CD14-positive monocyte (primary cell): Measurements from ENCODE around the gene SLC12A2. TPM values are rescaled to one million over a fixed set of nuclear protein-coding genes. Genes with fewer than 3 reads are reported as not detected.

Source experiments
- DNase-seq, 3 donors: peaks; one replicate each; pipeline ENCODE4 v3.0.0-alpha.2; 2011 to 2022
- H2AFZ ChIP-seq: 2 replicates; pipeline ENCODE4 v1.6.0; 2012; ENCODE audit warnings: mild to moderate bottlenecking, low read depth, low read length, inconsistent platforms; ENCODE audit not compliant: insufficient read depth, poor library complexity, severe bottlenecking
- H3K27ac ChIP-seq, 2 donors: 1 replicate in 1 of 2; 2 replicates in 1 of 2; pipeline ENCODE4 v1.5.1; 2012 to 2013; ENCODE audit warnings: low read length in 2 of 2, control low read depth in 1 of 2, inconsistent platforms in 1 of 2, low read depth in 1 of 2, mild to moderate bottlenecking in 1 of 2
- H3K27me3 ChIP-seq, 2 donors: one replicate each; pipeline versions ENCODE4 v1.6.0 to v1.6.1; 2011 to 2013; ENCODE audit warnings: low read length in 2 of 2; ENCODE audit not compliant: control insufficient read depth in 2 of 2, insufficient read depth in 2 of 2
- H3K36me3 ChIP-seq, 2 donors: replicated peaks in 1 of 2; 1 replicate in 1 of 2; 2 replicates in 1 of 2; pipeline versions ENCODE4 v1.5.1 to v1.6.1; 2012 to 2013; ENCODE audit warnings: low read length in 2 of 2, control low read depth in 1 of 2, inconsistent platforms in 1 of 2, mild to moderate bottlenecking in 1 of 2; ENCODE audit not compliant: insufficient read depth in 2 of 2, control insufficient read depth in 1 of 2
- H3K4me1 ChIP-seq, 2 donors: 1 replicate in 1 of 2; 2 replicates in 1 of 2; pipeline versions ENCODE4 v1.5.1 to v1.6.1; 2012 to 2013; ENCODE audit warnings: low read length in 2 of 2, control low read depth in 1 of 2, inconsistent platforms in 1 of 2, mild to moderate bottlenecking in 1 of 2, moderate library complexity in 1 of 2; ENCODE audit not compliant: insufficient read depth in 2 of 2, control insufficient read depth in 1 of 2
- H3K4me2 ChIP-seq: replicated peaks from 2 replicates; pipeline ENCODE3; 2012; ENCODE audit warnings: low read length, moderate library complexity, mild to moderate bottlenecking; ENCODE audit not compliant: poor library complexity, severe bottlenecking; ENCODE audit errors: extremely low read depth
- H3K4me3 ChIP-seq, 3 experiments: fragments of 200-600 bp in 1 of 3; sonication (generic) in 1 of 3; replicated peaks in 1 of 3; 1 replicate in 2 of 3; 2 replicates in 1 of 3; pipeline ENCODE4 v1.5.1; 2011 to 2013; ENCODE audit warnings: low read length in 3 of 3, mild to moderate bottlenecking in 3 of 3, control low read depth in 2 of 3, low read depth in 2 of 3, inconsistent platforms in 1 of 3, moderate library complexity in 1 of 3
- H3K79me2 ChIP-seq: 2 replicates; pipeline ENCODE4 v1.6.0; 2012; ENCODE audit warnings: mild to moderate bottlenecking, control low read depth, inconsistent platforms, low read length, moderate library complexity; ENCODE audit not compliant: insufficient read depth
- H3K9ac ChIP-seq: 2 replicates; pipeline ENCODE4 v1.6.0; 2017; ENCODE audit warnings: low read length, mild to moderate bottlenecking; ENCODE audit not compliant: insufficient read depth, poor library complexity, severe bottlenecking
- H3K9me3 ChIP-seq, 2 donors: replicated peaks in 1 of 2; 1 replicate in 1 of 2; 2 replicates in 1 of 2; pipeline versions ENCODE4 v1.5.1 to v1.6.1; 2012 to 2013; ENCODE audit warnings: low read length in 2 of 2, control low read depth in 1 of 2; ENCODE audit not compliant: control insufficient read depth in 1 of 2, insufficient read depth in 1 of 2
- H4K20me1 ChIP-seq: 2 replicates; pipeline ENCODE4 v1.6.0; 2012; ENCODE audit warnings: mild to moderate bottlenecking, low read length, control low read depth, moderate library complexity; ENCODE audit not compliant: insufficient read depth
- H3K27ac Mint-ChIP-seq, 7 donors: one replicate each; pipeline ENCODE4 v1.8.0; 2020; ENCODE audit warnings: mild to moderate bottlenecking in 7 of 7, mixed read lengths in 7 of 7, moderate library complexity in 6 of 7, inconsistent platforms in 2 of 7
- H3K27me3 Mint-ChIP-seq, 3 donors: one replicate each; pipeline ENCODE4 v1.8.0; 2021 to 2022; ENCODE audit warnings: low read depth in 3 of 3, mild to moderate bottlenecking in 3 of 3, mixed read lengths in 3 of 3, moderate library complexity in 3 of 3, inconsistent platforms in 1 of 3
- H3K36me3 Mint-ChIP-seq, 2 donors: one replicate each; pipeline ENCODE4 v1.8.0; 2020; ENCODE audit warnings: mixed read lengths in 2 of 2, inconsistent platforms in 1 of 2, mild to moderate bottlenecking in 1 of 2
- H3K4me1 Mint-ChIP-seq: one replicate; pipeline ENCODE4 v1.8.0; 2020; ENCODE audit warnings: mild to moderate bottlenecking, mixed read lengths
- H3K4me3 Mint-ChIP-seq, 2 donors: one replicate each; pipeline ENCODE4 v1.8.0; 2020; ENCODE audit warnings: mild to moderate bottlenecking in 2 of 2, mixed read lengths in 2 of 2, moderate library complexity in 1 of 2
- H3K9me3 Mint-ChIP-seq, 7 donors: one replicate each; pipeline ENCODE4 v1.8.0; 2020 to 2022; ENCODE audit warnings: mixed read lengths in 7 of 7, mild to moderate bottlenecking in 6 of 7, moderate library complexity in 6 of 7, inconsistent platforms in 2 of 7
- CTCF ChIP-seq: fragments of 200-600 bp; IDR thresholded peaks from one replicate; pipeline ENCODE4 v1.8.0; 2022; ENCODE audit warnings: antibody characterized with exemption, mild to moderate bottlenecking
- WGBS: methylation state at CpG from one replicate; pipeline ENCODE4 v1.1.5; 2013; ENCODE audit warnings: missing lambda C conversion rate; ENCODE audit not compliant: insufficient coverage; 5-methylcytosine and 5-hydroxymethylcytosine counted together
- intact Hi-C, 2 donors: fragments of 100-400 bp; cut with micrococcal nuclease; formaldehyde crosslinking; loops; one replicate each; pipeline versions ENCODE4 v1.15.0 to v1.15.1; 2023
- polyA plus RNA-seq, 3 donors: library from polyadenylated mRNA; depleted of rRNA in 1 of 3; unstranded in 2 of 3; stranded (reverse) in 1 of 3; fragments of 300-500 nt in 2 of 3; fragments of >200 nt in 1 of 3; fragmentation: Illumina TruSeq in 2 of 3; gene quantifications; 1 replicate in 2 of 3; 2 replicates in 1 of 3; pipeline ENCODE4 v1.2.3, GENCODE V29; 2012 to 2021

Gene SLC12A2
- polyA plus RNA-seq, 3 donors, result 1.0 to 1.2 (median 1.0) TPM

DNA sequence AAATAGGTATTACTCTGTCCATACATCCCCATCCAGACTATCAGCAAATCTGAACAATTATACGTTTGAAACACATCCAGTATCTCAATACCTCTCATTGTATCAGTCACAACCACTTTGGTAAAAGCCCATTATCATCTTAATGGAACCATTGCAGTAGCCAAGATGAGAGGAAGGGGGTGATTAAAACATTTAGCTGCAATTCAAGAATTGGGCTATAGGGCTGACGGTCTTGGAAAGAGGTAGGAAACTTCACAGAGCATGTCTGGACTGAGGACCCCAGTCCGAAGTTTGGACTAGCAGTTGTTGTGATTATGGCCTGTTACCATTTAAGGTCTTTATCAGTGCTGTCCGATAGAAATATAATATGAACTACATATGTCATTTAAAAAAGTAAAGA is 8.6 kb downstream of the SLC12A2 start:
- H3K27ac ChIP-seq, result no peak overlapping the region
- H3K36me3 ChIP-seq, result no peaks in the 10 kb centered on the region
- no peak overlapping the region for H2AFZ ChIP-seq
- no CpG with 5 or more reads among the region's 4 CpGs for WGBS
- H3K79me2 ChIP-seq, result no peaks in the 10 kb centered on the region
- H3K27me3 ChIP-seq, result no peaks in the 10 kb centered on the region
- no peak overlapping the region for H3K4me3 Mint-ChIP-seq
- H3K27me3 Mint-ChIP-seq, result peaks cover 0 to 6% (median 3%) of the 10 kb centered on the region in 3 donors
- DNase-seq, result no peak
- no peaks in the 10 kb centered on the region for H3K9me3 ChIP-seq
- H4K20me1 ChIP-seq, result no peaks in the 10 kb centered on the region
- intact Hi-C loops, result no loop called here
- H3K4me3 ChIP-seq, result no peak overlapping the region
- no peaks in the 10 kb centered on the region for H3K4me1 Mint-ChIP-seq
- peaks cover 2 to 3% of the 10 kb centered on the region in 2 donors for H3K36me3 Mint-ChIP-seq
- H3K9me3 Mint-ChIP-seq, result peaks cover 3 to 9% (median 4%) of the 10 kb centered on the region in 7 donors
- no peak for TF ChIP-seq CTCF
- H3K27ac Mint-ChIP-seq, result no peak overlapping the region
- H3K4me2 ChIP-seq, result no peak overlapping the region
- H3K4me1 ChIP-seq, result no peaks in the 10 kb centered on the region
- H3K9ac ChIP-seq, result no peak overlapping the region

DNA sequence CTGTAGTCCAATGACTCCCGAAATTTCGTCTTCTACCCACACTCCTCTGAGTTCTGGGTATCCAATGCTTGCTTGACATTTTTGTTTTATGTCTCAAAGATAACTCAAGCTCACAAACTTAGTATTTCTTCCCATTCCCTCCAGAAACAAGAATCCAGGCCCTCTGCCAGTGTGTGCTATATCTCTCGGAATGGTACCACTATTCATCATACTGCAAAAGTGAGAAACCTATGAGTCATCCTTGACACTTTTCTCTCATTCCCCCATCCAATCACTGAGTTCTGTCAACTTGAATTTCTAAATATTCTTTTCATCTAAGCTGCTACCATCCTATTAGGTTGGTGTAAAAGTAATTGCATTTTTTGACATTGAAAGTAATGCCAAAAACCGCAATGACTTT is 9.8 kb downstream of the SLC12A2 start:
- H3K4me3 Mint-ChIP-seq, result no peak overlapping the region
- no peak for TF ChIP-seq CTCF
- WGBS, result 97% methylated on average over 4 of the region's 4 CpGs
- H3K4me1 Mint-ChIP-seq, result no peaks in the 10 kb centered on the region
- no peak overlapping the region for H3K4me3 ChIP-seq
- peaks cover 0 to 1% (median 0%) of the 10 kb centered on the region in 3 donors for H3K27me3 Mint-ChIP-seq
- no peak overlapping the region for H3K9ac ChIP-seq
- no peaks in the 10 kb centered on the region for H3K36me3 ChIP-seq
- intact Hi-C loops, result no loop called here
- H3K4me1 ChIP-seq, result no peaks in the 10 kb centered on the region
- no peak overlapping the region for H3K27ac Mint-ChIP-seq
- no peak overlapping the region for H3K27ac ChIP-seq
- H2AFZ ChIP-seq, result no peak overlapping the region
- H3K27me3 ChIP-seq, result no peaks in the 10 kb centered on the region
- H3K4me2 ChIP-seq, result no peak overlapping the region
- no peak for DNase-seq
- peaks cover 0 to 7% of the 10 kb centered on the region in 2 donors for H3K9me3 ChIP-seq
- H3K36me3 Mint-ChIP-seq, result peaks cover 0 to 10% of the 10 kb centered on the region in 2 donors
- peaks cover 9 to 20% (median 15%) of the 10 kb centered on the region in 7 donors for H3K9me3 Mint-ChIP-seq
- H4K20me1 ChIP-seq, result no peaks in the 10 kb centered on the region
- H3K79me2 ChIP-seq, result no peaks in the 10 kb centered on the region
